Measurements from ENCODE around the gene ARRDC3.

The ARRDC3 gene

GRCh38 chr5:91384671-91385430 lies 1.7 kb upstream of the ARRDC3 start:
- DNase-seq: peak in 4 of 5 donors; percentile 4 to 85 (median 28)

GRCh38 chr5:91383956-91384300 lies 811 bp upstream of the ARRDC3 start:
- peak in 1 of 5 donors; percentile 25 for DNase-seq

GRCh38 chr5:91382530-91383026 lies 539 bp downstream of the ARRDC3 start:
- DNase-seq: peak in 3 of 5 donors; percentile 23 to 67 (median 26)

GRCh38 chr5:91381774-91382359 lies 1.2 kb downstream of the ARRDC3 start:
- peak; percentile 58 to 82 (median 75) for DNase-seq

GRCh38 chr5:91381239-91381773 lies 1.8 kb downstream of the ARRDC3 start:
- no peak for DNase-seq

- peak; percentile 96 to 98 (median 96) for DNase-seq
Observed at GRCh38 chr5:91380491-91381238, 2.5 kb downstream of the ARRDC3 start.

- peak; percentile 91 to 98 (median 93) for DNase-seq
Observed at GRCh38 chr5:91379914-91380490, 3.1 kb downstream of the ARRDC3 start.

- no peak for DNase-seq
Observed at GRCh38 chr5:91379246-91379913, 3.7 kb downstream of the ARRDC3 start.

- no peak for DNase-seq
Observed at GRCh38 chr5:91378752-91379211, 4.3 kb downstream of the ARRDC3 start.

- DNase-seq: no peak
Observed at GRCh38 chr5:91374893-91375520, 8.1 kb downstream of the ARRDC3 start.

GRCh38 chr5:91373600-91373999 lies 9.5 kb downstream of the ARRDC3 start:
- no peak for DNase-seq

GRCh38 chr5:91373006-91373405 lies 10.1 kb downstream of the ARRDC3 start:
- DNase-seq: no peak

- no peak for DNase-seq
Observed at GRCh38 chr5:91369480-91369879, 13.6 kb downstream of the ARRDC3 start.

- DNase-seq: no peak
Observed at GRCh38 chr5:91367908-91368648, 15.0 kb downstream of the ARRDC3 start.

GRCh38 chr5:91367344-91367743 lies 15.8 kb downstream of the ARRDC3 start:
- no peak for DNase-seq

- DNase-seq: no peak
Observed at GRCh38 chr5:91366551-91366950, 16.6 kb downstream of the ARRDC3 start.

GRCh38 chr5:91365498-91365897 lies 17.6 kb downstream of the ARRDC3 start:
- DNase-seq: no peak

GRCh38 chr5:91362935-91363334 lies 20.2 kb downstream of the ARRDC3 start:
- no peak for DNase-seq

GRCh38 chr5:91361790-91362189 lies 21.3 kb downstream of the ARRDC3 start:
- DNase-seq: no peak

GRCh38 chr5:91361055-91361701 lies 21.9 kb downstream of the ARRDC3 start:
- DNase-seq: peak in 1 of 5 donors; percentile 45

All from T-helper 1 cell (primary cell).